ENCODE data around the gene SRPK2.

GRCh38 chr7:105126436-105126975 is 262.2 kb downstream of the SRPK2 start:
- TF ChIP-seq CTCF (IDR thresholded peaks at IDR 0.05) (no peak), POLR2AphosphoS5 (IDR thresholded peaks at IDR 0.05) (no peak), POLR2A (IDR thresholded peaks at IDR 0.05) (no peak)

All from breast epithelium (tissue), 3 donors.